Measurements from ENCODE around the gene PHRF1.

Gene PHRF1

DNA sequence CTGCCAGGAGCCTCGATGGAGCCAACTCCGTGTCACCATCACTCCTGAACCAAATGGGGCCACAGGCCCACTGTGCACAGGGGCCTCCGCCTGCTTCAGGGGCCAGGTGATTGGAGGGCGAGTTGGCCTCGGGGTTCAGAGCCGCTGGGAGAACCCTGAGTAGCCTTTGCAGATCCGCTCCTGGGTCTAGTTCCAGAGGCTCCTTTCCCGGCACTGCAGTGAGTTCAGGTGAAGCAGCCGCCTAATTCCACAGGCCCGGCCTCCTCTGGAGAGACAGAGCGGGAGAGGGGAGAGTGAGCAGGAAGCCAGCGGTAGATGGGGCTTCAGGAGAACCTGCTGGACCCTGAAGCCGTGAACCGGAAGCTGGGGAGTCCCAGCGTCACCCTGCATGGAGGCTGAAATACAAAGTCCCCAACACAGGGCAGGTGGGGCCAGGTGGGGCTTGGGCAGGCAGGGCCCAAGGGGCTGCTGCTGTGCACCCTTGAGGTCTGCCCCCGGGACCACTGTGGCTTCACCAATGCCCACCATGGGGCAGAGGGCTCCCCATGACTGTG lies 83.3 kb downstream of the PHRF1 start:
- Histone ChIP-seq H3K4me1 (no peaks in the 10 kb centered on the region), H3K27me3 (ENCODE audit: low read depth) (no peaks in the 10 kb centered on the region), H3K36me3 (replicated peaks) (peaks cover 39% of the 10 kb centered on the region), H3K9me3 (no peaks in the 10 kb centered on the region), H3K4me3 (no peak overlapping the region)
- in situ Hi-C loops (cut with MboI; ENCODE audit: low sequenced_read_pairs) = no loop called here
- DNase-seq (ENCODE audit: low spot score in 2 of 2) = no peak

DNA sequence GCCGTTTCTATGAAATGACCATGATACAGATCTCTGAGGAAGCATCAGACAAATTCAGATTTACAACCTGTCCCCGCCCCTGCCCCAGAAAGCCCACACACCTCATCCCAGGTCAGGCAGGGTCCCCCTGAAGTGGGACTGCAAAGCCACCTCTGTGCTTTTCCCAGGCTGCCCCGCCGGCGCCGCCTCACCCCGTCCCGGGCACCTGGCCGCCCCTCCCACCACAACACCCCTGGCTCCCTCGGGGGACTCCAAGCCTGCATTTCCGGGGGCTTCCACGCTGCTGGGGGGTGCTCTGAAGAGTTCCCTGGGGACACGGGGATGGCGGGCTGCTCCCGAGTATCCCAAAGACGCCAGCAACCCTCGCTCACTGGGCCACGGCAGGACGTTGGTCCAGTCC lies 84.0 kb downstream of the PHRF1 start:
- Histone ChIP-seq H3K27me3 (ENCODE audit: low read depth) (no peaks in the 10 kb centered on the region), H3K36me3 (replicated peaks) (peaks cover 40% of the 10 kb centered on the region), H3K4me3 (no peak overlapping the region), H3K4me1 (no peaks in the 10 kb centered on the region), H3K9me3 (no peaks in the 10 kb centered on the region)
- in situ Hi-C loops (cut with MboI; ENCODE audit: low sequenced_read_pairs) = no loop called here
- DNase-seq (ENCODE audit: low spot score in 2 of 2) = no peak

DNA sequence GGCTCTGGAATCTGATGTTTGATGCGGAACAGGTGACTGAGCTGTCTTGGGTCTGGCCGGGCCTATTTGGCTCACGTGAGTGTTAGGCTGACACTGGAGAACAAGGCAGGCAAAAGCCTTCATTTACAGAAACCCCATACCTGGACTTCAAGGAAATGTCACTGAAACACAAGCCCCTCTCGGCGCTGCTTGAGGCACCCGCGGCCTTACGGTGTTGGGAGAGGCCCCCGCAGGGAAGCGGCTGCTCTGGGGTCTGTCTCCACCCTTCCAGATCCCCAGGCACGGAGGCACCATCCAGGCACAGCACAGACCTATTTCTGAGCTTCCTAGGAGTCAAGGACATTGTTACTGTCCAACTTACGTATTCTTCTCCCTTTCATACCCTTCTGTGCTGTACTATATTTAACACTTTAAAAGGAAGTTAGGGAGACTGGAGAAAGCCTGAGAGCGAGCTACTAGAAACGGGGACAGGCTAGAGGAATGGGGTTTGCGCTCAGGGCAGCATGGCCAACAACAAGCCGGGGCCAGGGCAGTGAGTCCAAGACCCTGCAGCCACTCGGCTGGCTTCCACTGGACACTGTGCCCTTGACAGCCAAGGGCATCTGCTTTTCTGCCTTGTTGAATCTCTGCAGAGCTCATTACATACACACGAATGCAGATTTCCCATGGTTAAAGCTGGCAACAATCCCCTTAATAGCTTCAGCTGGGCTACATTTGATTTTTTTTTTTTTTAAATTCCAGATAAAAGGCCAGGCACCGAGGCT lies 84.6 kb downstream of the PHRF1 start:
- Histone ChIP-seq H3K4me1 (no peaks in the 10 kb centered on the region), H3K4me3 (no peak overlapping the region), H3K9me3 (no peaks in the 10 kb centered on the region), H3K36me3 (replicated peaks) (peaks cover 46% of the 10 kb centered on the region), H3K27me3 (ENCODE audit: low read depth) (no peaks in the 10 kb centered on the region)
- no peak for DNase-seq (ENCODE audit: low spot score in 2 of 2)
- in situ Hi-C loops (cut with MboI; ENCODE audit: low sequenced_read_pairs) = no loop called here
